Mesodermal cell (in vitro differentiated cells): ENCODE results near the gene LGALSL.

Source experiments
- H3K27ac ChIP-seq: 2 replicates; pipeline ENCODE4 v1.7.0; 2013; ENCODE audit warnings: mild to moderate bottlenecking, low read depth, low read length, moderate library complexity; ENCODE audit not compliant: severe bottlenecking
- H3K36me3 ChIP-seq: 2 replicates; pipeline ENCODE4 v1.7.1; 2013; ENCODE audit warnings: mild to moderate bottlenecking, low read length, moderate library complexity; ENCODE audit not compliant: control insufficient read depth, insufficient read depth
- H3K4me1 ChIP-seq: one replicate; pipeline ENCODE4 v1.7.1; 2013; ENCODE audit warnings: mild to moderate bottlenecking, low read length; ENCODE audit not compliant: insufficient read depth, control insufficient read depth, poor library complexity, severe bottlenecking
- H3K4me3 ChIP-seq: 2 replicates; pipeline ENCODE4 v1.7.0; 2013; ENCODE audit warnings: low read length, control low read depth, mild to moderate bottlenecking; ENCODE audit not compliant: insufficient read depth, poor library complexity, severe bottlenecking; ENCODE audit errors: extremely low read depth
- H3K9me3 ChIP-seq: 2 replicates; pipeline ENCODE4 v1.7.1; 2013; ENCODE audit warnings: mild to moderate bottlenecking, low read length, moderate library complexity; ENCODE audit not compliant: control insufficient read depth
- WGBS, 2 experiments: methylation state at CpG; one replicate each; pipeline ENCODE4 v1.1.5; 2013; ENCODE audit warnings: missing lambda C conversion rate in 2 of 2; ENCODE audit not compliant: insufficient coverage in 2 of 2; 5-methylcytosine and 5-hydroxymethylcytosine counted together

LGALSL gene

GRCh38 chr2:64460330-64460729 lies 6.4 kb downstream of the LGALSL start:
- Histone ChIP-seq H3K4me1 (no peaks in the 10 kb centered on the region), H3K4me3 (no peak overlapping the region), H3K36me3 (peaks cover 37% of the 10 kb centered on the region), H3K9me3 (no peaks in the 10 kb centered on the region), H3K27ac (no peak overlapping the region)
- WGBS, 2 experiments = 0% methylated on average over 1 of the region's 3 CpGs; no CpG with 5 or more reads in 1 of the 2 experiments

GRCh38 chr2:64461271-64462058 lies 7.5 kb downstream of the LGALSL start:
- Histone ChIP-seq H3K36me3 (peaks cover 31% of the 10 kb centered on the region), H3K4me1 (no peaks in the 10 kb centered on the region), H3K9me3 (no peaks in the 10 kb centered on the region), H3K27ac (no peak overlapping the region), H3K4me3 (no peak overlapping the region)
- WGBS, 2 experiments = 91 to 100% methylated on average over 3 to 4 of the region's 7 CpGs

- H3K4me3 ChIP-seq = no peak overlapping the region
- 86% methylated on average over 2 of the region's 3 CpGs; no CpG with 5 or more reads in 1 of the 2 experiments for WGBS, 2 experiments
- no peaks in the 10 kb centered on the region for H3K9me3 ChIP-seq
- no peak overlapping the region for H3K27ac ChIP-seq
- H3K36me3 ChIP-seq = peaks cover 25% of the 10 kb centered on the region
- no peaks in the 10 kb centered on the region for H3K4me1 ChIP-seq
These were observed 8.2 kb downstream of the LGALSL start for GRCh38 chr2:64462171-64462570.

GRCh38 chr2:64462940-64463700 lies 9.2 kb downstream of the LGALSL start:
- H3K4me1 ChIP-seq = no peaks in the 10 kb centered on the region

GRCh38 chr2:64463781-64464180 lies 9.8 kb downstream of the LGALSL start:
- WGBS, 2 experiments = no CpG with 5 or more reads among the region's 1 CpG
- H3K4me1 ChIP-seq = no peaks in the 10 kb centered on the region

More at GRCh38 chr2:64462940-64463700, 9.2 kb downstream of the LGALSL start:
- Histone ChIP-seq H3K27ac (no peak overlapping the region), H3K4me3 (no peak overlapping the region), H3K9me3 (no peaks in the 10 kb centered on the region), H3K36me3 (peaks cover 16% of the 10 kb centered on the region)
- 57 to 60% methylated on average over 1 of the region's 5 CpGs for WGBS, 2 experiments

GRCh38 chr2:64466478-64467085 lies 12.6 kb downstream of the LGALSL start:
- Histone ChIP-seq H3K36me3 (no peaks in the 10 kb centered on the region), H3K9me3 (no peaks in the 10 kb centered on the region), H3K27ac (no peak overlapping the region), H3K4me1 (no peaks in the 10 kb centered on the region), H3K4me3 (no peak overlapping the region)
- WGBS, 2 experiments = 79 to 96% methylated on average over 4 to 5 of the region's 6 CpGs

More at GRCh38 chr2:64463781-64464180, 9.8 kb downstream of the LGALSL start:
- H3K36me3 ChIP-seq = peaks cover 11% of the 10 kb centered on the region
- H3K4me3 ChIP-seq = no peak overlapping the region
- no peaks in the 10 kb centered on the region for H3K9me3 ChIP-seq
- no peak overlapping the region for H3K27ac ChIP-seq

GRCh38 chr2:64467096-64467843 lies 13.3 kb downstream of the LGALSL start:
- Histone ChIP-seq H3K4me3 (no peak overlapping the region), H3K4me1 (no peaks in the 10 kb centered on the region), H3K27ac (no peak overlapping the region), H3K9me3 (no peaks in the 10 kb centered on the region), H3K36me3 (no peaks in the 10 kb centered on the region)
- 94 to 100% methylated on average over 5 to 8 of the region's 8 CpGs for WGBS, 2 experiments

GRCh38 chr2:64469261-64469660 lies 15.3 kb downstream of the LGALSL start:
- H3K27ac ChIP-seq = no peak overlapping the region

GRCh38 chr2:64470071-64470470 lies 16.1 kb downstream of the LGALSL start:
- H3K27ac ChIP-seq = no peak overlapping the region
- H3K4me3 ChIP-seq = no peak overlapping the region
- H3K4me1 ChIP-seq = no peaks in the 10 kb centered on the region
- 59 to 68% methylated on average over 2 of the region's 3 CpGs for WGBS, 2 experiments
- no peaks in the 10 kb centered on the region for H3K36me3 ChIP-seq
- no peaks in the 10 kb centered on the region for H3K9me3 ChIP-seq

More at GRCh38 chr2:64469261-64469660, 15.3 kb downstream of the LGALSL start:
- Histone ChIP-seq H3K9me3 (no peaks in the 10 kb centered on the region), H3K36me3 (no peaks in the 10 kb centered on the region), H3K4me3 (no peak overlapping the region), H3K4me1 (no peaks in the 10 kb centered on the region)
- no CpG with 5 or more reads among the region's 1 CpG for WGBS, 2 experiments

GRCh38 chr2:64470766-64471295 lies 16.9 kb downstream of the LGALSL start:
- WGBS, 2 experiments = 86 to 96% methylated on average over 5 of the region's 6 CpGs

More at GRCh38 chr2:64470766-64471295, 16.9 kb downstream of the LGALSL start:
- H3K9me3 ChIP-seq = no peaks in the 10 kb centered on the region
- no peaks in the 10 kb centered on the region for H3K36me3 ChIP-seq
- no peak overlapping the region for H3K4me3 ChIP-seq
- H3K4me1 ChIP-seq = no peaks in the 10 kb centered on the region
- H3K27ac ChIP-seq = no peak overlapping the region
